ENCODE results near the gene TEX35.
"Not testable (repeated sequence)": the region's sequence is repeated elsewhere in the genome, so short reads cannot be mapped to it uniquely, and the experiment has no call there.

The TEX35 gene

DNA sequence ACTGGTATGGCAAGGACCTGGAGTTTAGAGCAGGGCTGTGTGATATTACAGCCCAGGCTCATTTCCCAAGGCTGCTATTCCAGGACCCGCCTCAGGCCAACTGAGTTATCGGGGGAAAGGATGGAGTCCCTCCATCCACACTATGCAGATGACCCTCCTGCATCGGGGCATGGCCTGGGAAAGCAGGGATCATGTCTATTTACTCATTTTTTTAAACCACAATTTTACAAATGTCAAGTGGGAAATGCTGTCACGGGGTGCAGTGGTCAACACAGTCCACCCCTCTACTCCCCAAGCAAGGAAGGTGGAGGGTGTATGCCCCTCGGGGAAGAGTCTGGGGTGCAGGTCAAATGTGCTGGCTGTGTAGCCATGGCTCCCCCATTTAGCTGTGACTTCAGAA is 10.1 kb upstream of the TEX35 start:
- no peak overlapping the region for H3K4me3 ChIP-seq (ENCODE audit: low read depth, low read length, poor library complexity, severe bottlenecking)
- H3K9me3 ChIP-seq (ENCODE audit: low read length) = no peaks in the 10 kb centered on the region
- H3K36me3 ChIP-seq (ENCODE audit: insufficient read depth, low read length) = no peaks in the 10 kb centered on the region
- no peak overlapping the region for H3K9ac ChIP-seq (ENCODE audit: low read length)
- TF ChIP-seq EZH2 (IDR thresholded peaks at IDR 0.05; ENCODE audit: borderline replicate concordance, low read length) = no peak
- TF ChIP-seq, protein P1, sequence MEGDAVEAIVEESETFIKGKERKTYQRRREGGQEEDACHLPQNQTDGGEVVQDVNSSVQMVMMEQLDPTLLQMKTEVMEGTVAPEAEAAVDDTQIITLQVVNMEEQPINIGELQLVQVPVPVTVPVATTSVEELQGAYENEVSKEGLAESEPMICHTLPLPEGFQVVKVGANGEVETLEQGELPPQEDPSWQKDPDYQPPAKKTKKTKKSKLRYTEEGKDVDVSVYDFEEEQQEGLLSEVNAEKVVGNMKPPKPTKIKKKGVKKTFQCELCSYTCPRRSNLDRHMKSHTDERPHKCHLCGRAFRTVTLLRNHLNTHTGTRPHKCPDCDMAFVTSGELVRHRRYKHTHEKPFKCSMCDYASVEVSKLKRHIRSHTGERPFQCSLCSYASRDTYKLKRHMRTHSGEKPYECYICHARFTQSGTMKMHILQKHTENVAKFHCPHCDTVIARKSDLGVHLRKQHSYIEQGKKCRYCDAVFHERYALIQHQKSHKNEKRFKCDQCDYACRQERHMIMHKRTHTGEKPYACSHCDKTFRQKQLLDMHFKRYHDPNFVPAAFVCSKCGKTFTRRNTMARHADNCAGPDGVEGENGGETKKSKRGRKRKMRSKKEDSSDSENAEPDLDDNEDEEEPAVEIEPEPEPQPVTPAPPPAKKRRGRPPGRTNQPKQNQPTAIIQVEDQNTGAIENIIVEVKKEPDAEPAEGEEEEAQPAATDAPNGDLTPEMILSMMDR (IDR thresholded peaks at IDR 0.05; ENCODE audit: low read length) = no peak
- H3K27ac ChIP-seq (ENCODE audit: low read depth, low read length, poor library complexity, severe bottlenecking) = no peak overlapping the region
- no peak overlapping the region for H3K4me2 ChIP-seq (ENCODE audit: low read length)
- no peaks in the 10 kb centered on the region for H3K9me2 ChIP-seq (ENCODE audit: low read depth, low read length)
- no peaks in the 10 kb centered on the region for H3K4me1 ChIP-seq (ENCODE audit: insufficient read depth, low read length, severe bottlenecking)
- no peaks in the 10 kb centered on the region for H3F3A ChIP-seq (ENCODE audit: insufficient read depth, low read length)
- H4K20me1 ChIP-seq (ENCODE audit: insufficient read depth, low read length) = no peaks in the 10 kb centered on the region
- H3K27me3 ChIP-seq (ENCODE audit: insufficient read depth, low read length) = no peaks in the 10 kb centered on the region
- no peak overlapping the region for H2AFZ ChIP-seq (ENCODE audit: low read length)
- no peaks in the 10 kb centered on the region for H3K79me2 ChIP-seq (ENCODE audit: insufficient read depth, low read length)

DNA sequence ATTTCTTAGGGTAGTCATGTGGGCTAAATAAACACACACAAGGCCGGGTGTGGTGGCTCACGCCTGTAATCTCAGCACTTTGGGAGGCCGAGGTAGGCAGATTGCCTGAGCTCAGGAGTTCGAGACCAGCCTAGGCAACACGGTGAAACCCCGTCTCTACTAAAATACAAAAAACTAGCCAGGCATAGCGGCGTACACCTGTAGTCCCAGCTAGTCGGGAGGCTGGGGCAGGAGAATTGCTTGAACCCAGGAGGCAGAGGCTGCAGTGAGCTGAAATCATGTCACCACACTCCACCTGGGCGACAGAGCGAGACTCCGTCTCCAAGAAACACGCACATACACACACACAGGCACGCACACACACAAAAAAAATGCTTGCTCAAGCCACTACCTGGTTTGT is 9.6 kb upstream of the TEX35 start:
- not testable (repeated sequence) for H3K27ac ChIP-seq (ENCODE audit: low read depth, low read length, poor library complexity, severe bottlenecking); H4K20me1 ChIP-seq (ENCODE audit: insufficient read depth, low read length); H3K9me2 ChIP-seq (ENCODE audit: low read depth, low read length); H2AFZ ChIP-seq (ENCODE audit: low read length); H3K36me3 ChIP-seq (ENCODE audit: insufficient read depth, low read length); H3F3A ChIP-seq (ENCODE audit: insufficient read depth, low read length); H3K4me2 ChIP-seq (ENCODE audit: low read length); H3K27me3 ChIP-seq (ENCODE audit: insufficient read depth, low read length); H3K4me1 ChIP-seq (ENCODE audit: insufficient read depth, low read length, severe bottlenecking); H3K9me3 ChIP-seq (ENCODE audit: low read length); H3K9ac ChIP-seq (ENCODE audit: low read length); H3K79me2 ChIP-seq (ENCODE audit: insufficient read depth, low read length); H3K4me3 ChIP-seq (ENCODE audit: low read depth, low read length, poor library complexity, severe bottlenecking)

DNA sequence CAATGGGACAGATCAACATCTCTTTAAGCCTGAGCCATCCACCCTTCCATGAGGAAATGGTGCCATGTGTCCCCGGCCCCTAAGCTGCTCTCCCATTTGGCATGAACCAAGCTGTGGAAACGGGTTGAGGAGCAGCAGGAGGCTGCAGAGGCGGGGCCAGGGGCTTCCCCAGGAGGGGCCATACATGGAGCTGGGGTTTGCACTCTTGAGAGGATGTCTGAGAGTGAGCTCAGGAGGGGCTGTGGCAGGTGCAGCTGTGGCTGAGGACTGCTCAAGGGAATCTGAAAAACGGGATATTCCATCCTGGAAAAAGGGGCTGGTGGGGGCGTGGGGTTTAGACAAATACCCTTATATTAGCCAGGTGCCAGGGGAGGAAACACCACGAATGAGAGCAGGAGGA is 9.1 kb upstream of the TEX35 start:
- no peaks in the 10 kb centered on the region for H3F3A ChIP-seq (ENCODE audit: insufficient read depth, low read length)
- no peak overlapping the region for H2AFZ ChIP-seq (ENCODE audit: low read length)
- H3K9me3 ChIP-seq (ENCODE audit: low read length) = no peaks in the 10 kb centered on the region
- H3K36me3 ChIP-seq (ENCODE audit: insufficient read depth, low read length) = no peaks in the 10 kb centered on the region
- H3K27me3 ChIP-seq (ENCODE audit: insufficient read depth, low read length) = no peaks in the 10 kb centered on the region
- no peak overlapping the region for H3K27ac ChIP-seq (ENCODE audit: low read depth, low read length, poor library complexity, severe bottlenecking)
- no peaks in the 10 kb centered on the region for H4K20me1 ChIP-seq (ENCODE audit: insufficient read depth, low read length)
- no peak overlapping the region for H3K9ac ChIP-seq (ENCODE audit: low read length)
- H3K79me2 ChIP-seq (ENCODE audit: insufficient read depth, low read length) = no peaks in the 10 kb centered on the region
- no peak overlapping the region for H3K4me3 ChIP-seq (ENCODE audit: low read depth, low read length, poor library complexity, severe bottlenecking)
- TF ChIP-seq EZH2 (IDR thresholded peaks at IDR 0.05; ENCODE audit: borderline replicate concordance, low read length) = no peak
- TF ChIP-seq, protein P1 (IDR thresholded peaks at IDR 0.05; ENCODE audit: low read length) = no peak
- H3K4me1 ChIP-seq (ENCODE audit: insufficient read depth, low read length, severe bottlenecking) = no peaks in the 10 kb centered on the region
- H3K4me2 ChIP-seq (ENCODE audit: low read length) = no peak overlapping the region
- no peaks in the 10 kb centered on the region for H3K9me2 ChIP-seq (ENCODE audit: low read depth, low read length)

DNA sequence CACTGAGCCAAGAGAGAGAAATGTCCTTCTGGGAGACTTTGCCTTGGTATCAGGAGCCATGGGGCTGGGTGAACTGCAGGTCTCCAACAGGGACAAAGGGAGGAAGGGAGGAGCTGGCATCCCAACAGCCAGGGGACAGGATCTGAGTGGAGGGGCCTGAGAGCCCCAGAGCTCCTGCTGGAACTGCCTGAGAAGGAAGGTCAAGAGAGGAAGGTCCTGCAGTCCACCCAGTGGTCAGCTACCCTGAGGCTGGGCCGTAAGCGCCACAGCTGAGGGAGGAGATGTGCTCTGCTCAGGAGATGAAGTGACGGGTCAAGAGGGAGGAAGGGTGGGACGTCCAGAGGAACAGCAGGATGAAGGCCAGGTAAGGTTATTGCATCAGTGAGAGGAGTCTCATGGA is 8.6 kb upstream of the TEX35 start:
- Histone ChIP-seq H3K79me2 (ENCODE audit: insufficient read depth, low read length) (no peaks in the 10 kb centered on the region), H3K36me3 (ENCODE audit: insufficient read depth, low read length) (no peaks in the 10 kb centered on the region), H3K4me1 (ENCODE audit: insufficient read depth, low read length, severe bottlenecking) (no peaks in the 10 kb centered on the region), H4K20me1 (ENCODE audit: insufficient read depth, low read length) (no peaks in the 10 kb centered on the region), H3K27ac (ENCODE audit: low read depth, low read length, poor library complexity, severe bottlenecking) (no peak overlapping the region), H3K4me3 (ENCODE audit: low read depth, low read length, poor library complexity, severe bottlenecking) (no peak overlapping the region), H3K27me3 (ENCODE audit: insufficient read depth, low read length) (no peaks in the 10 kb centered on the region), H3K9me3 (ENCODE audit: low read length) (no peaks in the 10 kb centered on the region), H3K9ac (ENCODE audit: low read length) (no peak overlapping the region), H3K9me2 (ENCODE audit: low read depth, low read length) (no peaks in the 10 kb centered on the region), H3K4me2 (ENCODE audit: low read length) (no peak overlapping the region), H2AFZ (ENCODE audit: low read length) (no peak overlapping the region), H3F3A (ENCODE audit: insufficient read depth, low read length) (no peaks in the 10 kb centered on the region)
- TF ChIP-seq EZH2 (IDR thresholded peaks at IDR 0.05; ENCODE audit: borderline replicate concordance, low read length) = no peak
- TF ChIP-seq, protein P1 (IDR thresholded peaks at IDR 0.05; ENCODE audit: low read length) = no peak

Data from OCI-LY1 (cell line).